HEK293 (cell line): Measurements from ENCODE around the gene RASA4B.

Source experiments
- CTCF ChIA-PET: fragments of 350-600 bp; formaldehyde crosslinking; extraction: SDS; loops from one replicate; lab custom pipeline; 2021; ENCODE audit warnings: antibody characterized with exemption; lab: Yijun Ruan, JAX
- POLR2A ChIA-PET: fragments of 300-600 bp; formaldehyde crosslinking; extraction: SDS; loops from one replicate; lab custom pipeline; 2020; ENCODE audit warnings: antibody characterized with exemption, inconsistent platforms; lab: Yijun Ruan, JAX
- H3K27ac ChIP-seq: fragments of 200-500 bp; sonication (Bioruptor generic); 2 replicates; pipeline ENCODE4 v1.5.1; 2014; ENCODE audit warnings: low read depth, low read length, control low read depth, inconsistent platforms; ENCODE audit errors: extremely low read depth
- H3K36me3 ChIP-seq, 2 experiments: fragments of 200-500 bp in 1 of 2; sonication (Bioruptor generic) in 1 of 2; 1 replicate in 1 of 2; 2 replicates in 1 of 2; pipeline ENCODE4 v1.5.1; 2014 to 2017; ENCODE audit warnings: inconsistent platforms in 2 of 2, low read length in 2 of 2; ENCODE audit not compliant: control insufficient read depth in 2 of 2, insufficient read depth in 1 of 2
- H3K4me1 ChIP-seq: fragments of 200-500 bp; sonication (Bioruptor generic); 2 replicates; pipeline ENCODE4 v1.5.1; 2014; ENCODE audit warnings: mild to moderate bottlenecking, low read length, inconsistent platforms; ENCODE audit not compliant: control insufficient read depth, insufficient read depth
- H3K4me3 ChIP-seq: 2 replicates; pipeline ENCODE4 v1.5.1; 2011; ENCODE audit warnings: low read depth, mild to moderate bottlenecking, control low read depth, low read length, moderate library complexity
- H3K9me3 ChIP-seq: fragments of 200-500 bp; sonication (Bioruptor generic); 2 replicates; pipeline ENCODE4 v1.5.1; 2014; ENCODE audit warnings: low read depth, low read length, inconsistent platforms; ENCODE audit not compliant: control insufficient read depth, insufficient read depth
- EGR2 ChIP-seq: fragments of 450-650 bp; formaldehyde crosslinking; IDR thresholded peaks from 2 replicates; pipeline ENCODE4 v1.5.1; 2016; ENCODE audit warnings: low read depth, missing biosample characterization, missing genetic modification characterization
- KLF7 ChIP-seq: fragments of 450-650 bp; formaldehyde crosslinking; IDR thresholded peaks from 2 replicates; pipeline ENCODE4 v1.5.1; 2016; ENCODE audit warnings: missing biosample characterization, missing genetic modification characterization, borderline replicate concordance
- OVOL3 ChIP-seq: fragments of 450-650 bp; formaldehyde crosslinking; IDR thresholded peaks from 2 replicates; pipeline ENCODE4 v1.5.1; 2016; ENCODE audit warnings: missing biosample characterization, missing genetic modification characterization
- PRDM6 ChIP-seq: fragments of 450-650 bp; formaldehyde crosslinking; IDR thresholded peaks from 2 replicates; pipeline ENCODE4 v1.5.1; 2017; ENCODE audit warnings: missing biosample characterization, missing genetic modification characterization
- TCF7L2 ChIP-seq: IDR thresholded peaks from 2 replicates; pipeline ENCODE4 v1.6.1; 2011; ENCODE audit warnings: low read depth, mild to moderate bottlenecking, inconsistent platforms, low read length, moderate library complexity, borderline replicate concordance
- ZBTB7A ChIP-seq: fragments of 450-650 bp; formaldehyde crosslinking; IDR thresholded peaks from 2 replicates; pipeline ENCODE4 v1.5.1; 2016; ENCODE audit warnings: low read depth, missing biosample characterization, missing genetic modification characterization
- ZEB2 ChIP-seq: fragments of 450-650 bp; formaldehyde crosslinking; IDR thresholded peaks from 2 replicates; pipeline ENCODE4 v1.5.1; 2016; ENCODE audit warnings: missing biosample characterization, missing genetic modification characterization
- ZFHX2 ChIP-seq: fragments of 450-650 bp; formaldehyde crosslinking; conservative IDR thresholded peaks from 2 replicates; pipeline ENCODE4 v1.5.1; 2016; ENCODE audit warnings: missing biosample characterization, missing genetic modification characterization
- ZNF146 ChIP-seq: fragments of 450-650 bp; formaldehyde crosslinking; IDR thresholded peaks from 2 replicates; pipeline ENCODE4 v1.5.1; 2016; ENCODE audit warnings: missing biosample characterization, missing genetic modification characterization
- ZNF18 ChIP-seq: fragments of 450-650 bp; formaldehyde crosslinking; IDR thresholded peaks from 2 replicates; pipeline ENCODE4 v1.5.1; 2016; ENCODE audit warnings: missing biosample characterization, missing genetic modification characterization
- ZNF19 ChIP-seq: fragments of 450-650 bp; formaldehyde crosslinking; IDR thresholded peaks from 2 replicates; pipeline ENCODE4; 2016; ENCODE audit warnings: missing biosample characterization, missing genetic modification characterization, low read depth
- ZNF2 ChIP-seq: fragments of 450-650 bp; formaldehyde crosslinking; IDR thresholded peaks from 2 replicates; pipeline ENCODE4 v1.5.1; 2016; ENCODE audit warnings: missing biosample characterization, missing genetic modification characterization
- ZNF214 ChIP-seq: fragments of 450-650 bp; formaldehyde crosslinking; IDR thresholded peaks from 2 replicates; pipeline ENCODE4 v1.5.1; 2017; ENCODE audit warnings: missing biosample characterization, mild to moderate bottlenecking, missing genetic modification characterization, borderline replicate concordance
- ZNF366 ChIP-seq: fragments of 450-650 bp; formaldehyde crosslinking; conservative IDR thresholded peaks from 2 replicates; pipeline ENCODE4 v1.5.1; 2016; ENCODE audit warnings: missing biosample characterization, missing genetic modification characterization
- ZNF510 ChIP-seq: fragments of 450-650 bp; formaldehyde crosslinking; IDR thresholded peaks from 2 replicates; pipeline ENCODE4 v1.5.1; 2018; ENCODE audit warnings: mild to moderate bottlenecking, missing genetic modification characterization, missing biosample characterization; ENCODE audit not compliant: insufficient replicate concordance
- ZNF513 ChIP-seq: fragments of 450-650 bp; IDR thresholded peaks from 2 replicates; pipeline ENCODE4 v1.5.1; 2018; ENCODE audit warnings: missing biosample characterization, missing genetic modification characterization
- ZNF558 ChIP-seq: fragments of 450-650 bp; formaldehyde crosslinking; IDR thresholded peaks from 2 replicates; pipeline ENCODE4 v1.5.1; 2016; ENCODE audit warnings: missing biosample characterization, missing genetic modification characterization
- ZNF600 ChIP-seq: fragments of 450-650 bp; formaldehyde crosslinking; IDR thresholded peaks from 2 replicates; pipeline ENCODE4 v1.5.1; 2016; ENCODE audit warnings: missing biosample characterization, missing genetic modification characterization
- ZNF837 ChIP-seq: fragments of 450-650 bp; formaldehyde crosslinking; IDR thresholded peaks from 2 replicates; pipeline ENCODE4 v1.5.1; 2016; ENCODE audit warnings: missing biosample characterization, missing genetic modification characterization
- ZSCAN18 ChIP-seq: fragments of 450-650 bp; formaldehyde crosslinking; IDR thresholded peaks from 2 replicates; pipeline ENCODE4 v1.5.1; 2016; ENCODE audit warnings: missing biosample characterization, missing genetic modification characterization

Gene RASA4B

GRCh38 chr7:102469351-102469971, 48.1 kb downstream of the RASA4B start:
- Histone ChIP-seq H3K27ac (no peak overlapping the region), H3K36me3 (peaks cover 0 to 56% of the 10 kb centered on the region in 2 experiments; a peak in 2 of 3 replicates), H3K9me3 (no peaks in the 10 kb centered on the region), H3K4me1 (no peaks in the 10 kb centered on the region; the same call in 1 of the 2 replicates), H3K4me3 (no peak overlapping the region)
- ChIA-PET POLR2A (no interaction called here), CTCF (no interaction called here)
- TF ChIP-seq ZNF513 (tag by site-specific recombination) (no peak), KLF7 (tag by site-specific recombination) (no peak), ZNF18 (tag by site-specific recombination) (no peak), ZNF558 (no peak), OVOL3 (tag by site-specific recombination) (no peak), ZNF837 (tag by site-specific recombination) (no peak)

- H3K4me1 ChIP-seq, result no peaks in the 10 kb centered on the region; the same call in 1 of the 2 replicates
- peaks cover 0 to 54% of the 10 kb centered on the region in 2 experiments; a peak in 2 of 3 replicates for H3K36me3 ChIP-seq
- TF ChIP-seq ZNF510 (no peak), PRDM6 (tag by site-specific recombination) (no peak), ZNF600 (peak; percentile 60; the same call in 1 of the 2 replicates)
- no peaks in the 10 kb centered on the region for H3K9me3 ChIP-seq
- no peak overlapping the region for H3K4me3 ChIP-seq
- CTCF ChIA-PET, result interaction anchor here (0.6 to 1.5 kb wide), 2 partner anchors 12 to 14 kb away, joined by 3 to 10 read pairs; no protein-coding TSS in a partner anchor
- no peak overlapping the region for H3K27ac ChIP-seq
- POLR2A ChIA-PET, result no interaction called here
Measured at GRCh38 chr7:102468478-102469350, 48.9 kb downstream of the RASA4B start.

DNA sequence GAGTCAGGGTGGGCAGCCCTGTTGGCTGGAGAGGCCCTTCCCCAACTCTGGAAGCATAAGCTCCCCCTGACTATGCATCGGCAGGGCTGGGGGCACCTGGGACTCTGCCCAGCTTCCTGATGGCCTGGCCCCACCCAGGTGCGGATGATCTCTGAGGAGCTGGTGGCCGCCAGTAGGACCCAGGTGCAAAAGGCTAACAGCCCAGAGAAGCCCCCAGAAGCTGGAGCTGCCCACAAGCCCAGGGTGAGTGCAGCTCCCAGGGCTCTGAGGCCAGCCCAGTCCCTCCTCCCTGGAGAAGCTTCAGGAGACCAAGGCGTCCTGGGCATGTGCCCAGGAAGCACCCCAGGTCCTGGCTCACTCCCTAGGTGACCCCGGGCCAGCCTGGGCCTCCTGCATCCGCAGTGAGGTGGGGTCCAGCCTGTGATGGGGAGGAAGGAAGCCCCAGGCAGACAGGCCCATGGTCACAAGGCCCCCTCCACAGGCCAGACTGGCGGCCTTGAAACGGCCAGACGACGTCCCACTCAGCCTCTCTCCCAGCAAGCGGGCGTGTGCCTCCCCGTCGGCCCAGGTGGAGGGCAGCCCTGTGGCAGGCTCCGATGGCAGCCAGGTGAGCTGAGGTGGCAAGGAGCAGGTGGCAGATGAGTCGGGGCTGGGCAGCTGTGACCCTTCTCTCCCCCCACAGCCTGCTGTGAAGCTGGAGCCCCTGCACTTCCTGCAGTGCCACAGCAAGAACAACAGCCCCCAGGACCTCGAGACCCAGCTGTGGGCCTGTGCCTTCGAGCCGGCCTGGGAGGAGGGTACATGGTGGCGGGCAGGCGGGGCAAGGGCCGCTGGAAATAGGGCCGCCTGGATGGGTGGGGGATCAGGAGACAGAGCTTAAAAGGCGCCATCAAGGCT, 49.7 kb downstream of the RASA4B start:
- Histone ChIP-seq H3K9me3 (no peaks in the 10 kb centered on the region), H3K36me3 (peaks cover 0 to 45% of the 10 kb centered on the region in 2 experiments; a peak in 2 of 3 replicates), H3K4me3 (no peak overlapping the region), H3K4me1 (no peaks in the 10 kb centered on the region; the same call in 1 of the 2 replicates), H3K27ac (no peak overlapping the region)
- POLR2A ChIA-PET, result interaction anchor here (0.6 to 0.9 kb wide), 2 partner anchors 104 to 929 kb away, joined by 3 read pairs; no protein-coding TSS in a partner anchor
- CTCF ChIA-PET, result interaction anchor here (0.6 to 1.5 kb wide), 6 partner anchors 11 to 67 kb away, joined by 3 to 10 read pairs (median 3); no protein-coding TSS in a partner anchor
- TF ChIP-seq ZNF214 (tag by site-specific recombination), result no peak
- no peak for TF ChIP-seq ZBTB7A (tag by site-specific recombination)
- TF ChIP-seq ZNF2 (tag by site-specific recombination), result no peak
- TF ChIP-seq ZEB2 (tag by site-specific recombination), result no peak
- TF ChIP-seq ZNF19 (tag by site-specific recombination), result no peak
- no peak for TF ChIP-seq ZNF146 (tag by site-specific recombination)
- no peak for TF ChIP-seq ZFHX2
- TF ChIP-seq ZSCAN18 (tag by site-specific recombination), result no peak
- TF ChIP-seq TCF7L2, result no peak
- TF ChIP-seq EGR2, result no peak
- no peak for TF ChIP-seq ZNF366 (tag by site-specific recombination)
